H9 (cell line): Measurements from ENCODE around the gene H6PD. TPM values are rescaled to one million over a fixed set of nuclear protein-coding genes. Genes with fewer than 3 reads are reported as not detected.

Experiments used
- DNase-seq: peaks from one replicate; pipeline ENCODE4 v3.0.0-alpha.2; 2017
- H2AFZ ChIP-seq: one replicate; pipeline ENCODE4 v1.6.1; 2013; ENCODE audit warnings: mild to moderate bottlenecking, low read length, control low read depth, moderate library complexity
- H2AK5ac ChIP-seq: 2 replicates; pipeline ENCODE4 v1.6.1; 2013; ENCODE audit warnings: low read length, control low read depth, mixed read lengths; ENCODE audit not compliant: insufficient read length
- H2BK120ac ChIP-seq: one replicate; pipeline ENCODE4 v1.6.1; 2013; ENCODE audit warnings: low read depth, mild to moderate bottlenecking, low read length, control low read depth, inconsistent platforms; ENCODE audit not compliant: poor library complexity, severe bottlenecking
- H2BK12ac ChIP-seq: 2 replicates; pipeline ENCODE4 v1.6.1; 2013; ENCODE audit warnings: low read length, control low read depth, mixed read lengths, low read depth; ENCODE audit not compliant: insufficient read length
- H2BK15ac ChIP-seq: 2 replicates; pipeline ENCODE4 v1.6.1; 2013; ENCODE audit warnings: low read depth, low read length, control low read depth
- H2BK20ac ChIP-seq: one replicate; pipeline ENCODE4 v1.6.1; 2013; ENCODE audit warnings: low read depth, mild to moderate bottlenecking, low read length, control low read depth, inconsistent platforms; ENCODE audit not compliant: poor library complexity, severe bottlenecking
- H2BK5ac ChIP-seq: 2 replicates; pipeline ENCODE4 v1.6.1; 2013; ENCODE audit warnings: low read length, control low read depth, mixed read lengths; ENCODE audit not compliant: insufficient read length
- H3K14ac ChIP-seq: 2 replicates; pipeline ENCODE4 v1.6.1; 2013; ENCODE audit warnings: low read length, control low read depth; ENCODE audit not compliant: insufficient read depth
- H3K18ac ChIP-seq: 2 replicates; pipeline ENCODE4 v1.6.1; 2013; ENCODE audit warnings: low read depth, mild to moderate bottlenecking, mixed read lengths, low read length, control low read depth; ENCODE audit not compliant: insufficient read length
- H3K23ac ChIP-seq: 2 replicates; pipeline ENCODE4 v1.6.1; 2013; ENCODE audit warnings: low read length, control low read depth, mixed read lengths, low read depth; ENCODE audit not compliant: insufficient read length
- H3K23me2 ChIP-seq: 2 replicates; pipeline ENCODE4 v1.6.1; 2013; ENCODE audit warnings: low read depth, mild to moderate bottlenecking, mixed read lengths, low read length, control low read depth; ENCODE audit not compliant: insufficient read length, poor library complexity, severe bottlenecking
- H3K27ac ChIP-seq: 2 replicates; pipeline ENCODE4 v1.5.1; 2013; ENCODE audit warnings: low read length, control low read depth, mixed read lengths, low read depth; ENCODE audit not compliant: insufficient read length
- H3K27me3 ChIP-seq: 2 replicates; pipeline ENCODE4 v1.6.1; 2013; ENCODE audit warnings: low read length, control low read depth, inconsistent platforms; ENCODE audit not compliant: insufficient read depth
- H3K4ac ChIP-seq: 2 replicates; pipeline ENCODE4 v1.6.1; 2013; ENCODE audit warnings: low read depth, mild to moderate bottlenecking, control low read depth, inconsistent platforms, low read length, moderate library complexity
- H3K4me1 ChIP-seq: 2 replicates; pipeline ENCODE4 v1.6.1; 2013; ENCODE audit warnings: low read length, control low read depth, inconsistent platforms; ENCODE audit not compliant: insufficient read depth
- H3K4me2 ChIP-seq: 2 replicates; pipeline ENCODE4 v1.6.1; 2013; ENCODE audit warnings: low read length, control low read depth, mixed read lengths; ENCODE audit not compliant: insufficient read length, insufficient read depth
- H3K56ac ChIP-seq: 2 replicates; pipeline ENCODE4 v1.6.1; 2013; ENCODE audit warnings: low read depth, mild to moderate bottlenecking, mixed read lengths, low read length, control low read depth; ENCODE audit not compliant: insufficient read length
- H3K79me1 ChIP-seq: 2 replicates; pipeline ENCODE4 v1.6.1; 2013; ENCODE audit warnings: low read depth, mild to moderate bottlenecking, moderate library complexity, low read length, control low read depth, inconsistent platforms; ENCODE audit not compliant: insufficient read depth, poor library complexity, severe bottlenecking
- H3K79me2 ChIP-seq: 2 replicates; pipeline ENCODE4 v1.6.1; 2013; ENCODE audit warnings: low read length, control low read depth, inconsistent platforms; ENCODE audit not compliant: insufficient read depth
- H3K9ac ChIP-seq: 2 replicates; pipeline ENCODE4 v1.6.1; 2013; ENCODE audit warnings: low read length, control low read depth, mixed read lengths; ENCODE audit not compliant: insufficient read length; ENCODE audit errors: extremely low read depth
- H3K9me3 ChIP-seq: one replicate; pipeline ENCODE4 v1.6.1; 2013; ENCODE audit warnings: low read depth, low read length, inconsistent platforms; ENCODE audit not compliant: control insufficient read depth
- H3T11ph ChIP-seq: one replicate; pipeline ENCODE4 v1.6.1; 2013; ENCODE audit warnings: mild to moderate bottlenecking, low read length, control low read depth, inconsistent platforms
- H4K20me1 ChIP-seq: one replicate; pipeline ENCODE4 v1.6.1; 2013; ENCODE audit not compliant: control insufficient read depth, insufficient read length, insufficient read depth
- H4K5ac ChIP-seq: 2 replicates; pipeline ENCODE4 v1.6.1; 2013; ENCODE audit warnings: low read depth, mild to moderate bottlenecking, mixed read lengths, low read length, control low read depth; ENCODE audit not compliant: insufficient read length
- H4K8ac ChIP-seq: replicated peaks from 2 replicates; pipeline ENCODE4 v1.6.1; 2013; ENCODE audit warnings: low read length, control low read depth, mixed read lengths, low read depth; ENCODE audit not compliant: insufficient read length
- H4K91ac ChIP-seq: 2 replicates; pipeline ENCODE4 v1.6.1; 2013; ENCODE audit warnings: low read depth, mild to moderate bottlenecking, moderate library complexity, mixed read lengths, low read length, control low read depth; ENCODE audit not compliant: insufficient read length
- H3K27ac Mint-ChIP-seq, 3 experiments: 2 replicates in 2 of 3; 3 replicates in 1 of 3; pipeline ENCODE4 v1.8.0; 2020 to 2021; ENCODE audit warnings: mixed read lengths in 3 of 3, mild to moderate bottlenecking in 1 of 3, moderate library complexity in 1 of 3
- H3K27me3 Mint-ChIP-seq: 2 replicates; pipeline ENCODE4 v1.8.0; 2021; ENCODE audit warnings: low read depth, mild to moderate bottlenecking, moderate library complexity, mixed read lengths
- H3K36me3 Mint-ChIP-seq, 3 experiments: 2 replicates in 2 of 3; 3 replicates in 1 of 3; pipeline ENCODE4 v1.8.0; 2020 to 2021; ENCODE audit warnings: low read depth in 3 of 3, mixed read lengths in 3 of 3; ENCODE audit not compliant: insufficient read depth in 1 of 3
- H3K4me1 Mint-ChIP-seq, 2 experiments: 2 replicates each; pipeline ENCODE4 v1.8.0; 2020; ENCODE audit warnings: mixed read lengths in 2 of 2
- H3K4me3 Mint-ChIP-seq, 2 experiments: 2 replicates in 1 of 2; 3 replicates in 1 of 2; pipeline ENCODE4 v1.8.0; 2020 to 2021; ENCODE audit warnings: mild to moderate bottlenecking in 2 of 2, mixed read lengths in 2 of 2, moderate library complexity in 1 of 2
- H3K9me3 Mint-ChIP-seq, 2 experiments: 2 replicates in 1 of 2; 3 replicates in 1 of 2; pipeline ENCODE4 v1.8.0; 2020; ENCODE audit warnings: mild to moderate bottlenecking in 2 of 2, mixed read lengths in 2 of 2, moderate library complexity in 1 of 2
- WGBS: extraction: QIAGEN DNeasy Blood & Tissue Kit; methylation state at CpG from one replicate; pipeline ENCODE4 v1.1.7; 2013; ENCODE audit warnings: missing lambda C conversion rate, low lambda C conversion rate, mixed read lengths; ENCODE audit not compliant: insufficient read length; ENCODE audit errors: extremely low coverage; 5-methylcytosine and 5-hydroxymethylcytosine counted together
- total RNA-seq: library from RNA; stranded (reverse); gene quantifications from 2 replicates; pipeline ENCODE4 v1.2.1, GENCODE V29; 2021
- TF ChIP-seq, protein P1 (sequence below): fragments of 200-600 bp; sonication (generic); conservative IDR thresholded peaks from 3 replicates; pipeline ENCODE4 v1.8.0; 2021; ENCODE audit warnings: antibody characterized with exemption, mild to moderate bottlenecking

H6PD gene
- total RNA-seq, 1 experiment from 2014 or later = 7.9 TPM

DNA sequence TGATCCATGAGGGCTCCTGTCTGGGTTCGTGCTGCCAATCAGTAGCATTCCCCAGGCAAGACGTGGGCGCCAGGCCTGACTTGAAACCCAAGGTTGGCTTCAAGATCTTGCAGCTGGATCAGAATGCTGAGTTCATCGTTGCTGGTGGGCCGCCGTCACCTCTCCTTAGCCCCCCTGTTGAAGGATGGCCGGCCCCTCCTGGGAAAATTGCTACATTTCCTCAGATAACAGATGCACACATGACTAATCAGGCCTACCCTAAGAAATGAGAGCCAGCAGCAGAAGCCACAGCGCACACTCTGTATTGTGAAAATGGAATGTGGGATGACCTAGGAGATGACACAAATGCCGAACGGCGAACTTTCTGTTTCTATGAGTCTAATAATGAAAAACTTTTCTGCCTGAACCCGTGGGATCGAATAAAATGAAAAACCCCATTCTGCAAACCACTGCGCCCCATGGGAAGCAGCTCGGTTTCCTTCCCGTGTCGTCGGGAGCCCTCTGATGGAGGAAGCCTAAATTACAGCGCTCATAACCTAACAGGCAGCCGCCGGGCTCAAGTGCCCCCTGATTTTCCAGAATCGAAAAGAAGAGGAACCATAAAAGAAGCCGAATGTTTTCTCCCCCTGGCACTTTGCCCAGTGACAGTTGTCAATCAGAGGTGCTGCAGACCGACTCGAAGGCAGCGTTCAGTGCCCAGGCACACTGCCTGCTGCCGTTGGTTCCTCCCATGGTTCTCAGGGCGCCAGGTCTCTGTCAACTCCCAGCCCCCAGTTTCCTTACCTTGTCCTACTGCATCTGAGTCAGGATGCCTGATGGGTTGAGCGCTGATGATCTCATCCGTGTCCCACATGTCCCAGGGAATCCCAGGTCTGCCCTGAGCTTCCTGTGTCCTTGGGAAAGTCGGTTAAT, 38.2 kb upstream of the H6PD start:
- no peak overlapping the region; a peak in 1 of 5 replicates for H3K4me3 Mint-ChIP-seq
- no peak overlapping the region for H3K4me2 ChIP-seq

More for the DNA sequence above, 38.2 kb upstream of the H6PD start:
- H3K4me1 Mint-ChIP-seq = peaks cover 13 to 33% of the 10 kb centered on the region in 2 experiments
- no peak overlapping the region for H3K9ac ChIP-seq
- no peak overlapping the region for H3K27ac ChIP-seq
- DNase-seq = peak; percentile 67
- no peak overlapping the region for H3K18ac ChIP-seq
- H2BK12ac ChIP-seq = no peak overlapping the region
- no peak overlapping the region for H4K5ac ChIP-seq
- H2BK20ac ChIP-seq = no peak overlapping the region
- H4K8ac ChIP-seq = no peak overlapping the region
- H3K14ac ChIP-seq = no peak overlapping the region
- H3K4ac ChIP-seq = no peak overlapping the region
- no peaks in the 10 kb centered on the region for H3K9me3 ChIP-seq
- H3K27ac Mint-ChIP-seq = no peak overlapping the region
- peaks cover 40% of the 10 kb centered on the region; the same call in 1 of the 2 replicates for H3K27me3 ChIP-seq
- TF ChIP-seq, protein P1, sequence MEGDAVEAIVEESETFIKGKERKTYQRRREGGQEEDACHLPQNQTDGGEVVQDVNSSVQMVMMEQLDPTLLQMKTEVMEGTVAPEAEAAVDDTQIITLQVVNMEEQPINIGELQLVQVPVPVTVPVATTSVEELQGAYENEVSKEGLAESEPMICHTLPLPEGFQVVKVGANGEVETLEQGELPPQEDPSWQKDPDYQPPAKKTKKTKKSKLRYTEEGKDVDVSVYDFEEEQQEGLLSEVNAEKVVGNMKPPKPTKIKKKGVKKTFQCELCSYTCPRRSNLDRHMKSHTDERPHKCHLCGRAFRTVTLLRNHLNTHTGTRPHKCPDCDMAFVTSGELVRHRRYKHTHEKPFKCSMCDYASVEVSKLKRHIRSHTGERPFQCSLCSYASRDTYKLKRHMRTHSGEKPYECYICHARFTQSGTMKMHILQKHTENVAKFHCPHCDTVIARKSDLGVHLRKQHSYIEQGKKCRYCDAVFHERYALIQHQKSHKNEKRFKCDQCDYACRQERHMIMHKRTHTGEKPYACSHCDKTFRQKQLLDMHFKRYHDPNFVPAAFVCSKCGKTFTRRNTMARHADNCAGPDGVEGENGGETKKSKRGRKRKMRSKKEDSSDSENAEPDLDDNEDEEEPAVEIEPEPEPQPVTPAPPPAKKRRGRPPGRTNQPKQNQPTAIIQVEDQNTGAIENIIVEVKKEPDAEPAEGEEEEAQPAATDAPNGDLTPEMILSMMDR = peak; percentile 81
- H3K23me2 ChIP-seq = peaks cover 9% of the 10 kb centered on the region
- H2AK5ac ChIP-seq = no peak overlapping the region
- no peaks in the 10 kb centered on the region for H3K79me1 ChIP-seq
- H3K79me2 ChIP-seq = no peaks in the 10 kb centered on the region
- no peak overlapping the region for H3K23ac ChIP-seq
- no peaks in the 10 kb centered on the region for H3K9me3 Mint-ChIP-seq
- no peak overlapping the region for H2BK5ac ChIP-seq
- no peak overlapping the region for H3T11ph ChIP-seq
- no peaks in the 10 kb centered on the region for H3K36me3 Mint-ChIP-seq
- H2BK15ac ChIP-seq = no peak overlapping the region
- H2BK120ac ChIP-seq = no peak overlapping the region
- H2AFZ ChIP-seq = no peak overlapping the region
- peaks cover 55% of the 10 kb centered on the region for H3K27me3 Mint-ChIP-seq
- H3K56ac ChIP-seq = no peak overlapping the region
- no peaks in the 10 kb centered on the region for H4K20me1 ChIP-seq
- WGBS = no CpG with 5 or more reads among the region's 31 CpGs
- no peaks in the 10 kb centered on the region for H3K4me1 ChIP-seq
- H4K91ac ChIP-seq = no peak overlapping the region
